ENCODE measurements around the gene ZMAT5. TPM values are rescaled to one million over a fixed set of nuclear protein-coding genes. Genes with fewer than 3 reads are reported as not detected.

Gene ZMAT5
- total and polyA plus RNA-seq, 12 donors = 15.1 to 46.7 (median 21.0) TPM

DNA sequence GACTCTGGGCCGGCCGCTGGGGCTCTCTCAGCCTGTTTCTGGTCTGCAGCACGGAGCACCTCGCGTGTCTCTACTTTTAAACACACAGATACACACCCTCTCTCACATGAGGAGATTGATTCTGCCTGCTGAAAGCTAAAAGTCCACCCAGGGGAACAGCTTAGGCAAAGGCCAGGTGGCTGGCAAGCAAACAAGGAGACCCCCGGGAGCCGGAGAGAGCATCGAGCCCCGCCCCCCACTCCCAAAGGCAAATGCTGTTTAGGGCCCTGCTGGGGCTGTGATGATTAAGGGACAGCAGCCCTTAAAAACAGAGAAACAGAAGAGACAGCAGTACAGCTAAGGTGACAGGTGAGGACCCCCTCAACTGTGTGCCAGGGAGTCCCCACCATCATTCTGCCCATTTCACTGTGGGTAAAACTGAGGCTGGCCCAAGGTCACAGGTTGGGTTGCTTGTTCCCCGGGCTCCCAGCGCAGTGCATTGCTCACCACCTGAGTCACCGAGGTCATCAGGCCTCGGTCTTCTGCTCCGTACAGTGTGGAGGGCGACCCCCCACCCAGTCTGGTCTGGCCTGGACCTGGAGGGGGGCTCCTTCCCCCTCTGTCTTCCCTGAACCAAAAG is 40.2 kb downstream of the ZMAT5 start:
- Histone ChIP-seq H3K4me1 (no peaks in the 10 kb centered on the region), H3K4me3 (no peak overlapping the region), H3K27ac (no peak overlapping the region), H3K27me3 (peaks cover 0 to 45% (median 19%) of the 10 kb centered on the region in 7 donors), H3K36me3 (peaks cover 0 to 17% (median 0%) of the 10 kb centered on the region in 9 donors), H3K9me3 (no peaks in the 10 kb centered on the region)
- TF ChIP-seq, protein P1, sequence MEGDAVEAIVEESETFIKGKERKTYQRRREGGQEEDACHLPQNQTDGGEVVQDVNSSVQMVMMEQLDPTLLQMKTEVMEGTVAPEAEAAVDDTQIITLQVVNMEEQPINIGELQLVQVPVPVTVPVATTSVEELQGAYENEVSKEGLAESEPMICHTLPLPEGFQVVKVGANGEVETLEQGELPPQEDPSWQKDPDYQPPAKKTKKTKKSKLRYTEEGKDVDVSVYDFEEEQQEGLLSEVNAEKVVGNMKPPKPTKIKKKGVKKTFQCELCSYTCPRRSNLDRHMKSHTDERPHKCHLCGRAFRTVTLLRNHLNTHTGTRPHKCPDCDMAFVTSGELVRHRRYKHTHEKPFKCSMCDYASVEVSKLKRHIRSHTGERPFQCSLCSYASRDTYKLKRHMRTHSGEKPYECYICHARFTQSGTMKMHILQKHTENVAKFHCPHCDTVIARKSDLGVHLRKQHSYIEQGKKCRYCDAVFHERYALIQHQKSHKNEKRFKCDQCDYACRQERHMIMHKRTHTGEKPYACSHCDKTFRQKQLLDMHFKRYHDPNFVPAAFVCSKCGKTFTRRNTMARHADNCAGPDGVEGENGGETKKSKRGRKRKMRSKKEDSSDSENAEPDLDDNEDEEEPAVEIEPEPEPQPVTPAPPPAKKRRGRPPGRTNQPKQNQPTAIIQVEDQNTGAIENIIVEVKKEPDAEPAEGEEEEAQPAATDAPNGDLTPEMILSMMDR (IDR thresholded peaks at IDR 0.05) = no peak
- ATAC-seq (no peak), DNase-seq (no peak)
- intact Hi-C loops (cut with DNase I) = loop anchor here in 1 of 10 donors (5.0 kb wide), 1 partner anchor 281 kb away; no protein-coding TSS in a partner anchor
- 26 to 29% methylated on average over 15 of the region's 15 CpGs for WGBS, 2 donors

DNA sequence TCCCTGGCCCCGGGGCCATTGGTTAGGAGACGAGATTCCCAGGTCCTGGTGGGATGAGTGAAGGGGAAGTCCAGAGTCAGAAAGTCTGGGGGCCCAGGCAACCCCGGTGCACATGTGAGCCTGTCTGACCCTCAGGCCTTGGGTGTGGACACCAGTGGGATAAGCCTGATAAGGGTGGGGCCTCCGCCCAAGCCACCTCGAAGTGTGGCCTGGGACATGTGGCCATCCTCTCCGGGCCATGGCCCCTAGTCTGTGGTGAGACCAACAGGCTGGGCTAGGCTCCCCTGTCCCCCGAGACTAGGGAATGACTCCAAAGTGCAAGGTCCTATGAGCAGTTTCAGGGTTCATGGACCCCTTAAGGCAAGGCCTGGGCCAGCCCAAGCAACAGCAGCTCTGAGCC is 40.7 kb downstream of the ZMAT5 start:
- TF ChIP-seq, protein P1 (IDR thresholded peaks at IDR 0.05) = no peak
- Histone ChIP-seq H3K9me3 (no peaks in the 10 kb centered on the region), H3K4me3 (no peak overlapping the region), H3K4me1 (no peaks in the 10 kb centered on the region), H3K27me3 (peaks cover 3 to 50% (median 24%) of the 10 kb centered on the region in 7 donors), H3K27ac (no peak overlapping the region), H3K36me3 (peaks cover 0 to 12% (median 0%) of the 10 kb centered on the region in 9 donors)
- DNase-seq (no peak), ATAC-seq (no peak)
- intact Hi-C loops (cut with DNase I) = loop anchor here in 1 of 10 donors (5.0 kb wide), 1 partner anchor 281 kb away; no protein-coding TSS in a partner anchor
- 62 to 82% methylated on average over 7 of the region's 7 CpGs for WGBS, 2 donors

DNA sequence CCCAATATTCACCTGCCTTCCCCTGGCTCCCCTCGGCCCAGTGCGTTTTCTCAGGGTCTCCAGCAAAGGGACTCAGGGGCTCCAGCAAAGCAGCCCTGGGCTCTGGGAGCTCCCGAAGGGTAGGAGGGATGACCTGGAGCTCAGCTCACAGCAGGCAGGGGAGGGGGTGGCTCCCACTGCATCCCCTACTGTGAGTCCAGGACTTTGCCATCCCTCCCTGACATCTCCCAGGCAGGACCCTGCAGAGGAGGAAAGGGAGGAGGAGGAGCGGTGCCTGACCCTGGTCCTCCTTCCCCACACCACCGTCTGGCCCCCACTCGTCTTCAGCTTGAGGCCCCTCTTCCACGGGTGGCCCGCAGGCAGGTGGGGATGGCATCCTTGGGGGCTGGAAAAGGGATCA is 42.0 kb downstream of the ZMAT5 start:
- Histone ChIP-seq H3K27me3 (peaks cover 11 to 60% (median 34%) of the 10 kb centered on the region in 7 donors), H3K36me3 (no peaks in the 10 kb centered on the region), H3K9me3 (no peaks in the 10 kb centered on the region), H3K4me1 (peaks cover 0 to 3% (median 0%) of the 10 kb centered on the region in 9 donors), H3K27ac (no peak overlapping the region), H3K4me3 (no peak overlapping the region)
- DNase-seq (no peak), ATAC-seq (no peak)
- intact Hi-C loops (cut with DNase I) = loop anchor here in 1 of 10 donors (5.0 kb wide), 1 partner anchor 282 kb away; no protein-coding TSS in a partner anchor
- WGBS, 2 donors = 48 to 52% methylated on average over 8 of the region's 8 CpGs
- TF ChIP-seq, protein P1 (IDR thresholded peaks at IDR 0.05) = no peak

DNA sequence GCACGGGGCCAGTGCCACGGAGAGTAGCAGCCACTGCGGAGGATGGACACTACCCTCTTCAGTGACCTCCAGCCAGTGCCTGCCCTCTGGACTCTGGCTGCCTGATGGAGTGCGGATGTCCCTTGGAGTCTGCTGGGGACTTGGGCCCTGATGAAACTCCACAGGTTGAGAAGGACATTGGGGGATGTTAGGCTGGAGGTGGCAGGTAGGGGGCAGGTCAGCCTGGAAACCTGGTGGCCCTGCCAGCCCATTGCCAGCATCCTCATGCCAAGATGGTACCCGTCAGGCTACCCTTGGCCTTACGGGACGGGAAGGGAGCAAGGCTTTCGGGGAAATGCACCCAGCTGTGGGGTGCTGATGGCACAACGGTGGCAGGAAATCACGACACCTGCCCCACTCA is 43.0 kb downstream of the ZMAT5 start:
- 86 to 90% methylated on average over 10 of the region's 10 CpGs for WGBS, 2 donors
- no peak overlapping the region for H3K27ac ChIP-seq
- H3K4me3 ChIP-seq = no peak overlapping the region
- peaks cover 11 to 70% (median 44%) of the 10 kb centered on the region in 7 donors for H3K27me3 ChIP-seq
- no peaks in the 10 kb centered on the region for H3K9me3 ChIP-seq
- ATAC-seq (no peak), DNase-seq (no peak)
- H3K4me1 ChIP-seq = peaks cover 0 to 3% (median 0%) of the 10 kb centered on the region in 9 donors
- H3K36me3 ChIP-seq = no peaks in the 10 kb centered on the region
- TF ChIP-seq, protein P1 (IDR thresholded peaks at IDR 0.05) = no peak
- intact Hi-C loops (cut with DNase I) = no loop called here
